GM12801 (cell line): ENCODE data around the gene GARRE1.

Source experiments
- CTCF ChIP-seq: IDR thresholded peaks from one replicate; pipeline ENCODE4 v1.5.1; 2011; ENCODE audit warnings: control low read depth; ENCODE audit not compliant: insufficient read length; ENCODE audit errors: extremely low read depth

GARRE1 gene

GRCh38 chr19:34299576-34299975 lies 45.2 kb downstream of the GARRE1 start:
- TF ChIP-seq CTCF: no peak

- TF ChIP-seq CTCF: no peak
These were observed 46.0 kb downstream of the GARRE1 start for GRCh38 chr19:34300380-34300779.

- no peak for TF ChIP-seq CTCF
These were observed 46.6 kb downstream of the GARRE1 start for GRCh38 chr19:34300962-34301361.
